ENCODE data around the gene VSX1. TPM values are rescaled to one million over a fixed set of nuclear protein-coding genes. Genes with fewer than 3 reads are reported as not detected.
A peak's percentile ranks its signal among the peaks of the same experiment; 100 is the strongest.

Gene VSX1
- total RNA-seq (2014; rRNA removed; shearing (Covaris generic)): not detected in 2 replicates

DNA sequence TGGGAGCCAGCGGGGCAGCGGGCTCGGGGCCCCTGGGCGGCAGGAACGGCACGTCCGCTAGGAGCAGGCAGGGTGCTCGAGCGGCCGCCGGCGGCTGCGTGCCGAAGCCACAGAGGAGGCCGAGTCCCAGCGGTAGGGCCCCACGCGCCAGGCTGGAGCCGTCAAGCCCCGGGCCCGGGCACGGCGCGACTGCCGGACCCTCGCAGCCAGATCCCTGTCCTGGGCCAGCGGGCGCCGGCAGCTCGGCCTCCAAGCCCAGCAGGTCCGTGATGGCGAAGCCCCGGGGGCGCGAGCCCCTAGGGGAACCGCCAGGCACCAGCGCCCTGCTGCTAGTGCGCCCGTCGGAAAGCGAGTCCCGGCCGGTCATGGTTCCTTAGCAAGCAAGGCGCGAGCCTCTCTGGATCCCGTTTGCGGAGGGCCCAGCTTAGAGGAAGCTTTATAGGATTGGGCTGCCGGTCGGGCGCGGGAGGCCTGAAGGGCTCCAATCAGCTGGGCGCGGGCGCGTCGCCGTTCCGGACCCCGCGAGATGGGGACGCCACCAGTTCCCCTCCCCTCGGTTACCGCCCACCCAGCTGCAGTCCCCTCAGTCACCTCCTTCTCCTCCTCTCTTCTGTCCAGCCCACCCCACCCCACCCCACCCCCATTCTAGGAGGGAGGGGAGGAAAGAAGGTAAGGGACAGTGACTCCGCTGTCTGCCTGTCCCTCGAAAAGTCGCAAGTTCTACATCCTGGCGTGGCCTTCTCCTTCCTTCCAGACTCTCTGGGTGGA is at the start of gene VSX1:
Gene VSX1, minus strand, starts transcription at position 412 of the 768 bp plus-strand sequence. Its CDS starts 45 bp downstream, at position 367.
- no peak for DNase-seq (ENCODE audit: low spot score)

- peak; percentile 19 for DNase-seq (ENCODE audit: low spot score)
Measured at GRCh38 chr20:25129908-25130307, 48.0 kb upstream of the VSX1 start.

GRCh38 chr20:25129428-25129827 is 47.5 kb upstream of the VSX1 start:
- no peak for DNase-seq (ENCODE audit: low spot score)

DNA sequence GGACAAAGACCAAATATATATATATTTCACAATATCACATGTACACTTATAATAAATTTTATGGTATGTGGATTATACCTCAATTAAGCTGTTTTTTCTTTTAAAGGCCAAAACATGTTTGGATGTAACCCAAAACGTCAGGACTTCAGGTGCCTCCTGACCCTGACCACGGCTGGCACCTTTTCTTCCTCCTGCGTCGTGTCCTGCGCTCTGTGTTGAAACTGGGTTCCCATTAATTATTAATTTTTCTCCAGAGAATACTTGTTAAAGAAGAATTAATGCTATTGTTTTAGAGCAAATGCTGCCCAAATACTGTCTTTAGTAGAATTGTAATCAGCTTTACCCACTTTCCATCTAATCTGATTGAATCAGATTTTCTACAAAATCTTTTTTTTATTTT is 46.7 kb upstream of the VSX1 start:
- DNase-seq (ENCODE audit: low spot score): no peak

GRCh38 chr20:25127761-25128537 is 46.0 kb upstream of the VSX1 start:
- DNase-seq (ENCODE audit: low spot score): no peak

DNA sequence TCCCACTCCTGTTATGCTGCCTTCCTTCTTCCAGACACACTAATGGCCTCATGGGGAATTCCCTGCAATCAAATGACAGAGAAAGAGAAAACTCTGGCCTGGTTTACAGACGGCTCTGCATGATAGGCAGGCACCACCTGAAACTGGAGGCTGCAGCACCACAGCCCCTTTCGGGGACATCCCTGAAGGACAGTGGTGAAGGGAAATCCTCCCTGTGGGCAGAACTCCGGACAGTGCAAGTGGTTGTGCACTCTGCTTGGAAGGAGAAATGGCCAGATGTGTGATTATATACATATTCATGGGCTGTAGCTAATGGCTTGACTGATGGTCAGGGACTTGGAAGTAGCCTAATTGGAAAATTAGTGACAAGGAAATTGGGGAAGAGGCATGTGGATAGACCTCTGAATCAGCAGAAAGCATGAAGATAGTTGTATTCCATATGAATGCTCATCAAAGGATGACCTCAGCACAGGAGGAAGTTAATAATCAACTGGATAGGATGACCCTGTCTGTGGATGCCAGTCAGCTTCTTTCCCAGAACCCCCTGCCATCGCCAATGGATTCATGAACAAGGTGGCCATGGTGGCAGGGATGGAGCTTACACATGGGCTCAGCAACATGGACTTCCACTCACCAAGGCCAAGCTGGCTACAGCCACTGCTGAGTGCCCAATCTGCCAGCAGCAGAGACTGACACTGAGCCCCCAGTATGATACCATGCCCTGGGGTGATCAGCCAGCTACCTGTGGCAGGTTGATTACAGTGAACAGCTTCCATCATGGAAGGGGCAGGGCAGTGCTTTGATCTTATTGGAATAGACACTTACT is 44.5 kb upstream of the VSX1 start:
- DNase-seq (ENCODE audit: low spot score): no peak

- DNase-seq (ENCODE audit: low spot score): no peak
Measured at GRCh38 chr20:25125636-25126035, 43.7 kb upstream of the VSX1 start.

GRCh38 chr20:25120920-25121319 is 39.0 kb upstream of the VSX1 start:
- no peak for DNase-seq (ENCODE audit: low spot score)

DNA sequence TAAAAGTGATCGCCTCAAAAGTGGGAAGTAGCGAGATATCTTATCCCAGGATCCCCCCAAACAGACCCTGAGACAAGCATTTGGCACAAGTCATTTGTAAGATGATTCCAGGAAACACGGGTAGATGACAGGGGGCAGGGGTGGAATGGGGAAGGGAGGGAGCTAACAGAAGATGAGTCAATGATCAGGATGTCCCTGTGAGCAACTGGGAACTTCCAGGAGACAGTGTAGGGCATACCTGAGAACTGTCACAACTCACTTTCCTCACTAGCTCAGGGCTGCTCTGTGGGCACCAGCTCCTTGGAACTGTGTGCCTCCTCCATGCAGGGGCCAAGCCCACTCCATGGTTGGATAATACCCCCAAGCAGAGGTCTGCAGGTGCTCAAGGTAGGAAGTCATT is 38.5 kb upstream of the VSX1 start:
- DNase-seq (ENCODE audit: low spot score): no peak

DNA sequence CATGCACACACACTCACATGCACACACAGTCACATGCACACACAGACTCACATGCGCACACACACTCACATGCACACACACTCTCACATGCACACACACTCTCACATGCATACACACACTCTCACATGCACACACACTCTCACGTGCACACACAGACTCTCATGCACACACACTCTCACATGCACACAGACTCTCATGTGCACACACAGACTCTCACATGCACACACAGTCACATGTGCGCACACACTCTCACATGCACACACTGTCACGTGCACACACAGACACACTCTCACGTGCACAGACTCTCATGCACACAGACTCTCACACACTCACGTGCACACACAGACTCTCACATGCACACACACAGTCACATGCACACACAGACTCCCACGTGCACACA is 36.6 kb upstream of the VSX1 start:
- DNase-seq (ENCODE audit: low spot score): no peak

GRCh38 chr20:25117990-25118389 is 36.0 kb upstream of the VSX1 start:
- no peak for DNase-seq (ENCODE audit: low spot score)

DNA sequence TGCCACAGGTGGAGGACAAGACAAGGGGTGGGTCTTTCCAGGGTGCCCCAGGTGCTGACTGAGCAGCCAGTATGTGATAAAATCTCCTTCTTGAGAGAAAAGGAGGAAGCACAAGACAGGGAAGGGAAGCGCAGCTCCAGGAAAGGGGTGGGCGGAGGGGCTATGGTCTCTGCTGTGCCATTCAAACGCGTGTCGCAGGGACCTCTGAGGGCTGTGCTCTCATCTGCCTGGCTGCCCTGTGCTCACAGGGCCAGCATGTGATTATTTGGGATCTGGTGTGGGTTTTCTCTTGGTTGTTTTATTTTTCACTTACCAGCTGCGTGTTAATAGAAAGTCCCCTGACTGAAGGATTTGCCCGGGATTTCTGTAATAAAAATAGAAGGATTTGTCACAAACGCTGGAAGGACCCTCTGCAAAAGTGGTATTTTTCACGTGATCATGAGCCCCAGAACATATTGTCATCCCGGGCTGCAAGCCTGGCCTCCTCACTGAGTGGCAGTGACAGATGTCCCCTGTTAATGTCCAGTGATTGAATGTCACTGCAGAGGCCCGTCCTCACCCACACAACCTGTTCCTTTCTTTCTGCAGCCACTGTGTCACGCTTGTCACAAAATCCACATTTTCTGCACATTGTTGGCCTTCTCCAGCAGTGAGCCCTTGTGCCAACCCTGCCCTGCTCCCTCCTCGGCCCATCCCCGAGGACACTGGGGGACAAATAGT is 35.0 kb upstream of the VSX1 start:
- DNase-seq (ENCODE audit: low spot score): no peak

DNA sequence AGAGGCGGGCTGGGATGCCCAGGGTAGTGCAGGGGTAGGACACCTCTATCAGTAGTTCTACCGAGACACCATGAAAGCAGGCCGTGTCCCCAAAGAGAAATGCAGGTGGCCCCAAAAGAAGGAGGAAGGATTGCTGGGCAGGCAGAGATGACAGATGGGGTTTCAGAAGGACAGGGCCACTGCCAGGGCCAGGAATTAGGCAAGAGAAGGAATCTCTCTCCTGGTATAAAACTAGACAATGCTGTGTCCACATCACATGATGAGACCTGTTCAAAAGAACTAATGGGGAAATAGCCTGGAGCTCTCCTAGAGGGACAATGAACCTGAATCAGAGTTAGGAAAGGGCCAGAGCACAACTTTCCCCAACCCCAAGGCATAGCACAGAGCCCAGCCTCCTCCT is 21.6 kb upstream of the VSX1 start:
- DNase-seq (ENCODE audit: low spot score): no peak

DNA sequence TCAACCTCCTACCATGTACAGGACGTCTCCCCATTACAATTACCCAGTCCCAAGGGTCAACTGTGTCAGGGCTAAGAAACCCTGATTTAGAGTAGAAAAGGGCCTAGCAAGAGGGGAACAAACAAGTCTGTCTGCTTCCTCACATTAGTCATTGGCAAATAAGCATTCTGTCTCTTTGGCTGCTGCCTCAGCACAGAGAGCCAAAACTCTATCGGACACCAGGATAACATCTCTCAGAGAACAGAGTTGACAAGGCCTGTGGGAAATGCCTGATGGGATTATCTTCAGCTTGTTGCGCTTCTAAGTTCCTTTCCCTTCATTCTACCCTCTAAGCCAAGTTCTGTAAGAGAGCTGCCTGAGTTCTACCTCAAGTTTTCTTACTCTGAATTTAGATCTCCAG is 19.0 kb upstream of the VSX1 start:
- no peak for DNase-seq (ENCODE audit: low spot score)

DNA sequence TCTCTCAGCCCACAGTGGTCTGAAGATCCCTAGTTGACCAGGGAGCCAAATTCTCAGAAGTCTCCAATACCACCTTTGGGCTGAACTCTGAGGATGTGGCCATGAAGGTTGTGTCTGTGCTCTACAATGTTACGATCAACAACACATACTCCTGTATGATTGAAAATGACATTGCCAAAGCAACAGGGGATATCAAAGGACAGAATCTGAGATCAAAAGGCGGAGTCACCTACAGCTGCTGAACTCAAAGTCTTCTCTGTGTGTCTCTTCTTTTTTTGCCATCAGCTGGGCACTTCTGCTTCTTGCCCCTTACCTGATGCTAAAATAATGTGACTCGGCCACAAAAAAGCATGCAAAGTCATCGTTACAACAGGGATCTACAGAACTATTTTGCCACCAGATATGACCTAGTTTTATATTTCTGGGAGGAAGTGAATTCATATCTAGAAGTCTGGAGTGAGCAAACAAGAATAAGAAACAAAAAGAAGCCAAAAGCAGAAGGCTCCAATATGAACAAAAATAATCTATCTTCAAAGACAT is 17.7 kb upstream of the VSX1 start:
- DNase-seq (ENCODE audit: low spot score): no peak

- no peak for DNase-seq (ENCODE audit: low spot score)
Measured at GRCh38 chr20:25097498-25097897, 15.6 kb upstream of the VSX1 start.

DNA sequence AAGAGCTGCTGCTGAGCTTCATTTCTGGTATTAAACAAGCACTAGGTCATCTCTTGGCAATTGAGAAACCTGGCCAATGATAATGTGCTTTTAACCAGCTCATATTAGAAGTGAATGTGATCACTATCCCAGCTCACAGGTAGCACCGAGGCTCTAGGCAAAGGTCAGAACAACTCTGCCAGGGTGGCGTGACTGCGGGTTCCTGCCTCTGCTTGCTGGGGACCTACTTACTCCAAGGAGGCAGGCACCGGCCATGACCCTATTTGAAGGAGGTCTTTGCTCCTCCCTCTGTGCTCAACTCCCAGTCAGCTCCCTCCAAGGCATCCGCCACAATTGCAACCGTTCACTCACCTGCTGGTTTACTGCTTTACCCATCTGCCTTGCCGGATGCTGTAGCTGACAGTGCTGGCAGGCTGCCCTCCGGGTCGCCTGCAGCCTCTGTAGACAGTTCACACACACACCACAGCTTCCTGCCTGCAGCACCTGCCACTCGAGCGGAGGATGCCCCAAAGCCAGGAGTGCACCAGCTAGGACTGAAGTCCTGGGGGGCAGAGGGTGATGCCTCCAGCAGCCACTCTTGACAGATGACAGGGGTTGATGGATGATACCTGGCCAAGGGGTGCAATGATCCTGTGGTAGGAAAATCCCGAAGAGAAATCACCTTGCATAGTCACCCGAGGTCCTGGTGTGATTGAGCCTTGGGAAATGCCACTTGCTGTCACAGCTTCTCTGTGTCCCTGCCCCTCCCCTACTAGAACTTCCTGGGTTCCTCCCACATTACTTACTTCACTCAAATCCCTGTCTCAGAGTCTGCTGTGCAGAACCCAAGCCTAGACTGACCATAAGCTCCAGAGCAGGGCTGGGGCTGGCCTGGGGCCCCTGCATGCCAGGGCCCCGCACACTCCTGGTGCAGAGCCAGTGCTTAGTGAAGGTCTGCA is 8.8 kb upstream of the VSX1 start:
- DNase-seq (ENCODE audit: low spot score): no peak

DNA sequence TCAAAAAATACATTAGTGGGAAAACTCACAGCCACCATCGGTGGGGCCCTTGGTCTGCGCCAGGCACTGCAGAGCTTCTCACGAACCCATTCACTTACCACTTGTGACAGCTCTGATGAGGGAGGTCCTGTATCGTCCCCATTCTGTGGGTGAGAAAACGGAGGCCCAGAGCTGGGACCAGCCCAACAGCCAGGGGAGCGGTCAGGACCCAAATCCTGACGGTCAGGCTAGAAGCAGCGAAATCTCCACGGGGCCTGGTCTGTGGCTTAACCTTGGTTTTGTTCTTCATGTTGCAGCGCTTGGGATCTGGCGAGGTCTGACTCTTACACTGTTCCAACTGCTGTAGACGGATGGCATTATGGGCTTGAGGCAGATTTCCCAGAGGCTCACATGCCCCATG is 7.7 kb upstream of the VSX1 start:
- no peak for DNase-seq (ENCODE audit: low spot score)

GRCh38 chr20:25089096-25089495 is 7.2 kb upstream of the VSX1 start:
- DNase-seq (ENCODE audit: low spot score): no peak

DNA sequence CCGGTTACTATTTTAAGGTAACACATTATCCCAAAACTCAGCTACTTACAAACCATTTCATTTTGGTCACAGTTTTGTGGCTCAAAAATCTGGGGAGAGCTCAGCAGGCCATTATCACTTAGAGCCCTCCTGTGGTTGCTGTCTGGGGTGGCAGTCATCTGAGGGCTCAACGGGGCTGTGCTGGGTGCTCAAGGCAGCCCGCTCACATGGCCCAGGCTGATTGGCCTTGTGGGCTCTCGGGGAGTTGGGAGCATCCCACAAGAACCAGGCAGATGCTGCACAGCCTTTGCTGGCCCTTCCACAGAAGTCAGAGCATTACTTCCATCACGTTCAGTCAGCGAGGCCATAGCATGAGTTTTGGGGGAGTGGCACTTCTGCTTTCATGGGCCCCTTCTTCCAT is 6.3 kb upstream of the VSX1 start:
- DNase-seq (ENCODE audit: low spot score): no peak

Data from HT-29 (cell line).